Tibial artery (tissue), 4 donors: Measurements from ENCODE around the gene GADD45B.

Experiments used
- DNase-seq, 2 donors: peaks; one replicate each; pipeline ENCODE4 v3.0.0-alpha.2; 2019
- H3K27ac ChIP-seq, 2 donors: fragments of 200-600 bp; sonication (generic) in 1 of 2; 1 replicate in 1 of 2; 2 replicates in 1 of 2; pipeline ENCODE4 v1.5.1; 2018 to 2019; ENCODE audit warnings: mild to moderate bottlenecking in 1 of 2
- H3K27me3 ChIP-seq, 2 donors: fragments of 200-600 bp; sonication (generic) in 1 of 2; one replicate each; pipeline versions ENCODE4 v1.5.1 to v1.6.0; 2016 to 2019
- H3K36me3 ChIP-seq, 3 donors: fragments of 200-600 bp; sonication (generic) in 2 of 3; one replicate each; pipeline ENCODE4 v1.5.1; 2016 to 2019; ENCODE audit warnings: mild to moderate bottlenecking in 2 of 3
- H3K4me1 ChIP-seq, 4 donors: fragments of 200-600 bp; sonication (generic) in 2 of 4; 1 replicate in 3 of 4; 2 replicates in 1 of 4; pipeline ENCODE4 v1.5.1; 2016 to 2019
- H3K4me3 ChIP-seq, 2 donors: fragments of 200-600 bp; sonication (generic) in 1 of 2; 1 replicate in 1 of 2; 2 replicates in 1 of 2; pipeline ENCODE4 v1.5.1; 2018 to 2019; ENCODE audit warnings: mild to moderate bottlenecking in 2 of 2
- H3K9me3 ChIP-seq, 3 donors: fragments of 200-600 bp; sonication (generic) in 1 of 3; one replicate each; pipeline ENCODE4 v1.5.1; 2016 to 2019
- CTCF ChIP-seq, 2 experiments: fragments of 200-600 bp in 1 of 2; fragments of 450-650 bp in 1 of 2; IDR thresholded peaks; one replicate each; pipeline ENCODE4 v1.5.1; 2017 to 2019; ENCODE audit warnings: antibody characterized with exemption in 2 of 2, mild to moderate bottlenecking in 1 of 2, moderate library complexity in 1 of 2
- intact Hi-C: fragments of 100-400 bp; cut with DNase I; formaldehyde crosslinking; loops from one replicate; pipeline ENCODE4 v1.15.0; 2023; ENCODE audit warnings: low total_unique reads

GADD45B gene

GRCh38 chr19:2523630-2524311 is 47.8 kb downstream of the GADD45B start:
- Histone ChIP-seq H3K27me3 (no peaks in the 10 kb centered on the region), H3K4me1 (peaks cover 10 to 29% (median 24%) of the 10 kb centered on the region in 4 donors), H3K4me3 (no peak overlapping the region), H3K27ac (peak overlapping the region; percentile 41 to 66), H3K9me3 (no peaks in the 10 kb centered on the region), H3K36me3 (no peaks in the 10 kb centered on the region)
- peak; percentile 30 to 37 for TF ChIP-seq CTCF (IDR thresholded peaks at IDR 0.05)
- peak in 1 of 2 donors; percentile 76 for DNase-seq
- intact Hi-C loops: no loop called here

- peaks cover 10 to 32% (median 24%) of the 10 kb centered on the region in 4 donors for H3K4me1 ChIP-seq
- H3K36me3 ChIP-seq: no peaks in the 10 kb centered on the region
- no peaks in the 10 kb centered on the region for H3K27me3 ChIP-seq
- no peak for TF ChIP-seq CTCF (IDR thresholded peaks at IDR 0.05)
- intact Hi-C loops: no loop called here
- H3K4me3 ChIP-seq: peak overlapping the region in 1 of 2 donors; percentile 40
- DNase-seq: no peak
- H3K27ac ChIP-seq: peak overlapping the region in 1 of 2 donors; percentile 66
- H3K9me3 ChIP-seq: no peaks in the 10 kb centered on the region
Measured at GRCh38 chr19:2524361-2524839, 48.5 kb downstream of the GADD45B start.

GRCh38 chr19:2524840-2525723 is 49.2 kb downstream of the GADD45B start:
- intact Hi-C loops: no loop called here
- no peak for TF ChIP-seq CTCF (IDR thresholded peaks at IDR 0.05)

GRCh38 chr19:2527171-2527570 is 51.2 kb downstream of the GADD45B start:
- no peak for DNase-seq
- no peak for TF ChIP-seq CTCF (IDR thresholded peaks at IDR 0.05)
- Histone ChIP-seq H3K27ac (no peak overlapping the region), H3K27me3 (no peaks in the 10 kb centered on the region), H3K4me1 (peaks cover 10 to 35% (median 26%) of the 10 kb centered on the region in 4 donors), H3K4me3 (no peak overlapping the region), H3K36me3 (no peaks in the 10 kb centered on the region), H3K9me3 (no peaks in the 10 kb centered on the region)
- intact Hi-C loops: no loop called here

More at GRCh38 chr19:2524840-2525723, 49.2 kb downstream of the GADD45B start:
- H3K9me3 ChIP-seq: no peaks in the 10 kb centered on the region
- DNase-seq: peak in 1 of 2 donors; percentile 93
- peak overlapping the region; percentile 36 to 40 for H3K4me3 ChIP-seq
- H3K4me1 ChIP-seq: peaks cover 10 to 35% (median 24%) of the 10 kb centered on the region in 4 donors
- no peaks in the 10 kb centered on the region for H3K36me3 ChIP-seq
- no peaks in the 10 kb centered on the region for H3K27me3 ChIP-seq
- peak overlapping the region; percentile 52 to 77 for H3K27ac ChIP-seq

GRCh38 chr19:2527686-2528085 is 51.8 kb downstream of the GADD45B start:
- no peak for TF ChIP-seq CTCF (IDR thresholded peaks at IDR 0.05)

More at GRCh38 chr19:2527686-2528085, 51.8 kb downstream of the GADD45B start:
- intact Hi-C loops: no loop called here
- no peak for DNase-seq
- H3K4me1 ChIP-seq: peaks cover 10 to 37% (median 28%) of the 10 kb centered on the region in 4 donors
- no peak overlapping the region for H3K27ac ChIP-seq
- H3K9me3 ChIP-seq: no peaks in the 10 kb centered on the region
- no peaks in the 10 kb centered on the region for H3K36me3 ChIP-seq
- H3K4me3 ChIP-seq: no peak overlapping the region
- no peaks in the 10 kb centered on the region for H3K27me3 ChIP-seq
